ENCODE results near the gene IMMT. TPM values are rescaled to one million over a fixed set of nuclear protein-coding genes. Genes with fewer than 3 reads are reported as not detected.

Gene IMMT
- total RNA-seq, 6 experiments from 2014 or later, result 83.0 to 93.4 (median 87.6) TPM

GRCh38 chr2:86219896-86220295 lies 24.6 kb upstream of the IMMT start:
- Mint-ChIP-seq H3K4me3 (no peak overlapping the region), H3K27ac (no peak overlapping the region), H3K36me3 (ENCODE audit: low read depth) (no peaks in the 10 kb centered on the region), H3K9me3 (no peaks in the 10 kb centered on the region), H3K4me1 (ENCODE audit: low read depth) (peaks cover 72% of the 10 kb centered on the region), H3K27me3 (ENCODE audit: insufficient read depth) (no peaks in the 10 kb centered on the region)
- TF ChIP-seq, protein P1, sequence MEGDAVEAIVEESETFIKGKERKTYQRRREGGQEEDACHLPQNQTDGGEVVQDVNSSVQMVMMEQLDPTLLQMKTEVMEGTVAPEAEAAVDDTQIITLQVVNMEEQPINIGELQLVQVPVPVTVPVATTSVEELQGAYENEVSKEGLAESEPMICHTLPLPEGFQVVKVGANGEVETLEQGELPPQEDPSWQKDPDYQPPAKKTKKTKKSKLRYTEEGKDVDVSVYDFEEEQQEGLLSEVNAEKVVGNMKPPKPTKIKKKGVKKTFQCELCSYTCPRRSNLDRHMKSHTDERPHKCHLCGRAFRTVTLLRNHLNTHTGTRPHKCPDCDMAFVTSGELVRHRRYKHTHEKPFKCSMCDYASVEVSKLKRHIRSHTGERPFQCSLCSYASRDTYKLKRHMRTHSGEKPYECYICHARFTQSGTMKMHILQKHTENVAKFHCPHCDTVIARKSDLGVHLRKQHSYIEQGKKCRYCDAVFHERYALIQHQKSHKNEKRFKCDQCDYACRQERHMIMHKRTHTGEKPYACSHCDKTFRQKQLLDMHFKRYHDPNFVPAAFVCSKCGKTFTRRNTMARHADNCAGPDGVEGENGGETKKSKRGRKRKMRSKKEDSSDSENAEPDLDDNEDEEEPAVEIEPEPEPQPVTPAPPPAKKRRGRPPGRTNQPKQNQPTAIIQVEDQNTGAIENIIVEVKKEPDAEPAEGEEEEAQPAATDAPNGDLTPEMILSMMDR (IDR thresholded peaks at IDR 0.05), result no peak
- no peak for DNase-seq

DNA sequence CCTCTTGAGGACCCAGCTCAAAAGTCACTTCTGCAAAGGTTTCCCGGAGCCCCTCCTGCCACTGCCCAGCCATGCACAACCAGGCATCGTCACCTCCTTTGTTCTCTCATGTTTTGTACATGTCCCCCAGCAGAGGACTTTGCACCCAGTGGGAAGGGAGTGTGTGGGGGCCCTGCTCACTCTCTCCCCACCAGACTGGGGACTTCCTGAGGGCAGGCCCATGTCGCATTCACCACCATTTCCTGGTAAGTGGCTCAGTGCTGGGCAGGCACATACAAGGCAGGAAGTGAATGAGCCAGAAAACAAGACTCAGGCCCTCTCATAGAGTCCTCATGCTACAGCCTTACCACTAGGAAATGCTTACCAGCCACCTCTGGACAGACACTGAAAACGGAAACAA lies 22.9 kb upstream of the IMMT start:
- Mint-ChIP-seq H3K4me3 (no peak overlapping the region; the same call in 1 of the 2 replicates), H3K27me3 (ENCODE audit: insufficient read depth) (no peaks in the 10 kb centered on the region; the same call in 1 of the 2 replicates), H3K9me3 (no peaks in the 10 kb centered on the region), H3K4me1 (ENCODE audit: low read depth) (peaks cover 69% of the 10 kb centered on the region), H3K27ac (peak overlapping the region; percentile 78), H3K36me3 (ENCODE audit: low read depth) (peaks cover 12% of the 10 kb centered on the region; the same call in 1 of the 2 replicates)
- TF ChIP-seq, protein P1 (IDR thresholded peaks at IDR 0.05), result no peak
- DNase-seq, result no peak

- Mint-ChIP-seq H3K27ac (peak overlapping the region; percentile 96), H3K4me3 (peak overlapping the region; percentile 84), H3K27me3 (ENCODE audit: insufficient read depth) (no peaks in the 10 kb centered on the region; the same call in 1 of the 2 replicates), H3K36me3 (ENCODE audit: low read depth) (peaks cover 17% of the 10 kb centered on the region), H3K4me1 (ENCODE audit: low read depth) (peaks cover 56% of the 10 kb centered on the region), H3K9me3 (no peaks in the 10 kb centered on the region)
- TF ChIP-seq, protein P1 (IDR thresholded peaks at IDR 0.05), result no peak
- peak; percentile 72 for DNase-seq
Observed at GRCh38 chr2:86216575-86217555, 21.6 kb upstream of the IMMT start.

DNA sequence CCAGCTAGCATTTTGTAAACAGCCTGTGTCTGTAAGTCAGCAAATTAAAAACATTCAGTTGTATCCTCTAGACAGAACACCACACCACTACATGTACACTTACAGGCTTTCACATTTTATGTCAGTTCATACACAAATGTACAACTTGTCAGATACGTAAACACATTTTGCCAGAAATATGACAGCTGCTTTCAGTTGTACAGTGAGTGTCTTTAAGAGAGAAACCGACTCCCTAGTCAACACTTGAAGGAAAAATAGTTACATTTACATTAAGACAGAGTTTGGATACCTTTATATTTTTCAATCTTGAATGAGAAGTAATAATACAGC lies 19.2 kb upstream of the IMMT start:
- Mint-ChIP-seq H3K27ac (no peak overlapping the region), H3K36me3 (ENCODE audit: low read depth) (peaks cover 28% of the 10 kb centered on the region), H3K4me3 (no peak overlapping the region), H3K27me3 (ENCODE audit: insufficient read depth) (no peaks in the 10 kb centered on the region; the same call in 1 of the 2 replicates), H3K4me1 (ENCODE audit: low read depth) (peaks cover 50% of the 10 kb centered on the region), H3K9me3 (no peaks in the 10 kb centered on the region)
- DNase-seq, result no peak
- TF ChIP-seq, protein P1 (IDR thresholded peaks at IDR 0.05), result no peak

GRCh38 chr2:86213699-86214502 lies 18.6 kb upstream of the IMMT start:
- peaks cover 30% of the 10 kb centered on the region for H3K36me3 Mint-ChIP-seq (ENCODE audit: low read depth)
- H3K4me1 Mint-ChIP-seq (ENCODE audit: low read depth), result peaks cover 50% of the 10 kb centered on the region
- no peaks in the 10 kb centered on the region; the same call in 1 of the 2 replicates for H3K27me3 Mint-ChIP-seq (ENCODE audit: insufficient read depth)
- H3K27ac Mint-ChIP-seq, result peak overlapping the region; percentile 31
- TF ChIP-seq, protein P1 (IDR thresholded peaks at IDR 0.05), result no peak
- H3K9me3 Mint-ChIP-seq, result no peaks in the 10 kb centered on the region
- no peak overlapping the region for H3K4me3 Mint-ChIP-seq
- DNase-seq, result no peak

All from HFFc6 (cell line).